Stimulated activated CD4-positive, alpha-beta T cell treated with anti-CD3 and anti-CD28 coated beads, Interleukin-12 subunit alpha, Interleukin-12 subunit beta, amount 100 ng/mL, for 4 hours (primary cell): ENCODE data around the gene TAAR5.
"Not testable (repeated sequence)": the region's sequence is repeated elsewhere in the genome, so short reads cannot be mapped to it uniquely, and the experiment has no call there.

Experiments
- DNase-seq: peaks from one replicate; pipeline ENCODE4 v3.0.0-alpha.2; 2020

The TAAR5 gene

DNA sequence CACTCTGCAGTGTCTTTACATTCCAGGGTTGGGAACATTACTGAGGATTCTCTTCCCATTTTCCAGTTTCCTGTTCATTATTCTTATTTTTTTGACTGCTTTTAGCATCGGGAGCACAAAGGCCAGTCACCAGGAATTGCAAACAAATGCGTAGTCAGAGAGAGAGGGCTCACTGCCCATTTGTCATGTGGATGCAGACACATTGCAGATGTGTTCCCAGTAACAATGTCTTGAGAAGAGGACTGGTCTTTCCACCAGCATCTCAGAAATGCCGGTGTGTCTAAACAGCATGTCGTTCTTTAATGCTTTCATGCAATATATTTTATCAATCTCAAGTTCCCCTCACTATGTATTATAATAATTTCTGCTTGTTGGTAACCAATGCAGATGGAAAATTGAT, 20.4 kb downstream of the TAAR5 start:
- no peak for DNase-seq

DNA sequence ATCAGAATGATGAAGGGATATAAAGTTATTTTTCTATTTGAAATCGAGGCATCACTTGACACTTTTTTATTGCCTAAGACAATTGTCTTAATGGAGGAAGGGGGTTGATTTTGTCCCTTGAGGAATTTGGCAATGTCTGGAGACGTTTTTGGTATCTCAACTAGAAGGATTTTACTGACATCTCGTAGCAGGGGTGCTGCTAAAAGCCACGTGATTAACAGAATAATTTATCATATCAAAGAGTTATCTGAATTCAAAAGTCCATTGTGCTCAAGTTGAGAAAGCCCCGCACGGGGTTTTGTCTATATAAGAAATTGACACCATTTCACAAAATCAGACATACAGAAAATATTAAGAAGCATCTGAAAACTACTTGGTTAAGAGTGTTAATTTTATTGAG, 20.9 kb downstream of the TAAR5 start:
- DNase-seq, result no peak

DNA sequence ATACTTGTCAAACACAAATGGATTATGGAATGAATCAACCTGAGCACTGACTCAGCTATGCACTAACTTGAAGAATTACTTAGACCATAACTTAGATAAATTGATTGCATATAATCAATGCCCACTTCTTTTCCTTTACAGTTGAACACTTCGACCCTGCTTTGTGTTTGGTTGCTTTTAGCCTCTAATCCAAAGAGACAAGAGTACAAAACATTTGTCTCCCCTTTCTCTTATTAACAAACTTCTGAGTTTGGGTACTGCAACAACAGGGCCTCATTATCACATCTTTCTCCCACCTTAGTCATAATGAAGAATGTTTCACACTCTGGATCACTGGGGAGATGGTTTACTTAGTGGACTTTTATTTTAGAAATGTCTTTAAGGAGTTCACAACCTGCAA, 22.0 kb downstream of the TAAR5 start:
- DNase-seq, result no peak

DNA sequence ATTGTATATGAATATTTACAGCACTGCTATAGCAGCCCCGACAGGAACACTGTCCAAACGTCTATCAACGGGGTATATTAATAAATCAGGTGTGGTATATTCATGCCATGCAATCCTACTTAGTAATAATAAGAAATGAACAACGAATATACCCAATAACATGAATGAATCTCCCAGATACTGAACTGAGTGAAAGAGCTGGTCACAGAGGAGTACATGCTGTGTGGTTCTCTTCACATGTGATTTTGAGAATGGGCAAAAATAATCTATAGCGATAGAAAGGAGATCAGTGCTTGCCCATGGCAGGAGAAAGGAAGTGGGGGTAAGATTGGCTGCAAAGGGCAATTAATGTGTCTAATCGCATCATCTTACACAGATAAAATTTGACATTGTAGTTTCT, 23.1 kb downstream of the TAAR5 start:
- no peak for DNase-seq

DNA sequence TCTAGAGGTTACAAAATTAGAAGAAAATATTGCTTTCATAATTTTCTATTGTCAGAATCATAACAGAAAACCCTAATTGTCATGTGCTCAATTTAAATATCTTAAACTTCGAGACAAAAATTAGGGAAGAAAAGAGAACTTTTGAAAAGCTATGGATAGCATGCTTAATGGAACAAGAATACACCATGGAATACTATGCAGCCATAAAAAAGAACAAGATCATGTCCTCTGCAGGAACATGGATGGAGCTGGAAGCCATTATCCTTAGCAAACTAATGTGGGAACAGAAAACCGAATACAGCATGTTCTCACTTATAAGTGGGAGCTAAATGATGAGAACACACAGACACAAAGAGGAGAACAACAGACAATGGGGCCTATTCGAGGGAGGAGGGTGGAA, 29.5 kb downstream of the TAAR5 start:
- not testable (repeated sequence) for DNase-seq

DNA sequence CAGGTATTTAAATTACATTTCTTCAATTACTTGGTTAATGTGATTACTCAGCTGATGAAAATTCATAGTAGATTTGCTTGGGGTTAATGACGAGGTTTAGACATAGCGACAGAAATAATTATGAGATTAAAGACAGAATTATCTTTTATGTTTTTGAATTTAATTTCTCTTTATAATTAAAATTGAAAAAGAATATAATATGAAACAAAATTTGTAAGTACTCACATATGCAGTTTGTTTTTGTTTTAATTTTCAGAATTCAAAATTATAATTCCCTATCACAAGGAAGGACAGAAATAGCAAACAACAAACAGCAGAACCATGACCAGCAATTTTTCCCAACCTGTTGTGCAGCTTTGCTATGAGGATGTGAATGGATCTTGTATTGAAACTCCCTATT, 37.2 kb downstream of the TAAR5 start, which contains the start of gene TAAR8:
TSS of gene TAAR8 (plus strand) at position 301 of the 400 bp plus-strand sequence. CDS start at position 322, 21 bp downstream.
- DNase-seq, result no peak

DNA sequence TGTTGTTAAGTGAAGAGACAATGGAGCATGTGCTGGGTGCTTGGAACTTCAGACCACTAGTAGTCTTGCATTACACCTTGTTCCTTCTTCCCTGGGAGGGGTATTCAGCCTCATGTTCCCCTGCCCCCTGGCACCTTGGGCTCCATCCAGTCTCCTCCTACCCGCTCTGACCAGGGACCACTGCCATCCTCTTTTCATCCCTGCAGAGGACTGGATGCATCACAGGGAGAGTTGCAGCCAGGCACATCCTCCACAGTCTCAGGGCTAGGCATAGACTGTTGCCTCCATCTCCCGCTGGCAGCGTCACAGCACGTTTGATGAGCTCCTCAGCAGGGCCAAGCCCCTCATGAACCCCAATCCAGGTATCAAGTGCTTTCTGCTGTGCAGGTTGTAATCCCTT, 38.3 kb downstream of the TAAR5 start:
- no peak for DNase-seq

DNA sequence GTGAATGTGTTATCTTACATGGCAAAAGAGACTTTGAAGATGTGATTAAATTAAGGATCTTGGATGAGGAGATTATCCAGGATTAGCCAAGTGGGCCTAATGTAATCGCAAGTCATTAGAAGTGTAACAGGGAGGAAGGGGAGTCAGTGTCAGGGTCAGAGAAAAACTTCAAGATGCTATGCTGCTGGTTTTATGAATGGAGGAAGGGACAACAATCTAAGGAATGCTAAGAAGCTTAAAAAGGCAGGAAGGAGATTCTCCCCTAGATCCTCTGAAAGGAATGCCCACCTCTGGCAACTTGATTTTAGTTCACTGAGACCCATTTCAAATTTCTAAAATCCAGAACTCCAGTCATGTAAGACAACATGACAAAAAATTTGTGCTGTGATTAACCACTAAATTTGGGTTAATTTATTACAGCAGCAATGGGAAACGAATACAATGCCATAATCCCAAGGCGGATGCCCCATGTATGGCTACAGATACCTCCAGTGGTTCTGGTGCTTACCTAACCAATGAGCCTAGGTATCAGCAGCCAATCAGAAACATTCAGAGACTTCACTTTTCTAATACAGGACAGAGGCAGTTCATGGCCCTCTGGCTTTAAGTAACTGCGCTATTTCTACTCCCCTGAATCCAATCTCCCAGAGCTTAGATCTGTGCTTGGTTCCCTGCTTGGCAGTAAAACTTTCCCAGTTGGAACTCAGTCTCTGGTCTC, 40.6 kb downstream of the TAAR5 start:
- no peak for DNase-seq

DNA sequence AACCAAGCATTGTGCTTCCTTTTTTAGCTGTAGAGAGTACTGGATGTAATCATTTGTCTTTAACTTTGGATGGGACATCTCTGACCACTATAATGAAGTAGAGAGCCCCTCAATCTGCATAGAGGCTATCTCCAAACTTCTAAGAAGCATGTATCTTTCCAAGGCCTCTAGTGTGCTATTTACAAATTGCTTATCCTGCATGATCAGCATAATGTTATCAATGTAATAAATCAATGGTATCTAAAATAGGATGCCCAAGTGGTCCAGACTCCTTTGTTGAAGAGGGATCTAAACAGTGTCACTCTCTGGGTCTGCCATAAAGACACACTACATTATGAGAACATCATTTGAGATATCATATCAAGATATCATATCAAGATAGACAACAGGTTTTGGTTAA, 44.7 kb downstream of the TAAR5 start:
- no peak for DNase-seq
